HepG2 (cell line): Measurements from ENCODE around the gene ASAP2. TPM values are rescaled to one million over a fixed set of nuclear protein-coding genes. Genes with fewer than 3 reads are reported as not detected.

ENCODE experiments used
- AGO1 ChIP-seq: fragments of 200-400 bp; formaldehyde crosslinking; IDR thresholded peaks from 2 replicates; pipeline ENCODE4 v1.6.1; 2017; ENCODE audit warnings: mild to moderate bottlenecking, low read depth, low read length, moderate library complexity; ENCODE audit not compliant: poor library complexity, severe bottlenecking
- CEBPG ChIP-seq: IDR thresholded peaks from 2 replicates; pipeline ENCODE4 v1.6.1; 2016
- CREBL2 ChIP-seq: sonication (generic); formaldehyde crosslinking; IDR thresholded peaks from 2 replicates; pipeline ENCODE4 v1.8.1; 2023; ENCODE audit warnings: missing genetic modification reagents, mild to moderate bottlenecking, borderline replicate concordance
- CREM ChIP-seq, 2 experiments: sonication (generic) in 1 of 2; formaldehyde crosslinking in 1 of 2; IDR thresholded peaks; 2 replicates each; pipeline versions ENCODE4 v1.4.0 to v1.6.1; 2016 to 2020; ENCODE audit warnings: antibody characterized with exemption in 1 of 2, mild to moderate bottlenecking in 1 of 2, missing genetic modification reagents in 1 of 2
- ELF3 ChIP-seq: IDR thresholded peaks from 2 replicates; pipeline ENCODE4 v1.6.1; 2016; ENCODE audit warnings: missing genetic modification reagents, missing compliant biosample characterization
- ETV5 ChIP-seq: IDR thresholded peaks from 2 replicates; pipeline ENCODE4 v1.6.1; 2018; ENCODE audit warnings: missing biosample characterization, missing genetic modification reagents, inconsistent platforms, borderline replicate concordance
- FOXA3 ChIP-seq: IDR thresholded peaks from 2 replicates; pipeline ENCODE4 v1.6.1; 2016; ENCODE audit warnings: missing genetic modification reagents, missing compliant biosample characterization
- HDAC6 ChIP-seq: fragments of 200-600 bp; sonication (generic); IDR thresholded peaks from 2 replicates; pipeline ENCODE4 v1.7.0; 2017; ENCODE audit warnings: mild to moderate bottlenecking, antibody characterized with exemption, low read length, low read depth
- HNRNPL ChIP-seq: fragments of 200-400 bp; formaldehyde crosslinking; IDR thresholded peaks from 2 replicates; pipeline ENCODE4 v1.6.1; 2017; ENCODE audit warnings: mild to moderate bottlenecking, low read depth, low read length
- KDM5B ChIP-seq: sonication (generic); formaldehyde crosslinking; IDR thresholded peaks from 2 replicates; pipeline ENCODE4 v1.4.0; 2020; ENCODE audit warnings: missing genetic modification reagents, mild to moderate bottlenecking, borderline replicate concordance
- MEF2D ChIP-seq: sonication (generic); formaldehyde crosslinking; IDR thresholded peaks from 2 replicates; pipeline ENCODE4 v1.5.1; 2020; ENCODE audit warnings: mild to moderate bottlenecking, missing genetic modification reagents
- PAX8 ChIP-seq: sonication (generic); formaldehyde crosslinking; IDR thresholded peaks from 2 replicates; pipeline ENCODE4 v1.8.0; 2022; ENCODE audit warnings: mild to moderate bottlenecking, missing genetic modification reagents, borderline replicate concordance
- PBX2 ChIP-seq: IDR thresholded peaks from 2 replicates; pipeline ENCODE4 v1.6.1; 2016; ENCODE audit warnings: control low read depth
- PLSCR1 ChIP-seq: sonication (generic); formaldehyde crosslinking; IDR thresholded peaks from 2 replicates; pipeline ENCODE4 v1.5.0; 2020; ENCODE audit warnings: missing genetic modification reagents, mild to moderate bottlenecking, borderline replicate concordance
- PPARG ChIP-seq: conservative IDR thresholded peaks from 2 replicates; pipeline ENCODE4 v1.6.1; 2016; ENCODE audit warnings: missing biosample characterization, missing genetic modification reagents
- SALL2 ChIP-seq: sonication (generic); formaldehyde crosslinking; IDR thresholded peaks from 2 replicates; pipeline ENCODE4 v1.8.1; 2023; ENCODE audit warnings: mild to moderate bottlenecking, missing genetic modification reagents, inconsistent platforms
- SAP130 ChIP-seq: IDR thresholded peaks from 2 replicates; pipeline ENCODE4 v1.6.1; 2016; ENCODE audit warnings: low read depth
- SKI ChIP-seq: fragments of 450-650 bp; IDR thresholded peaks from one replicate; pipeline ENCODE4 v1.6.1; 2018; ENCODE audit warnings: mild to moderate bottlenecking; ENCODE audit not compliant: partially characterized antibody
- SOX6 ChIP-seq, 2 experiments: fragments of 450-650 bp in 1 of 2; sonication (generic) in 1 of 2; formaldehyde crosslinking in 1 of 2; IDR thresholded peaks; 2 replicates each; pipeline versions ENCODE4 v1.4.0 to v1.6.1; 2017 to 2020; ENCODE audit warnings: antibody characterized with exemption in 1 of 2, mild to moderate bottlenecking in 1 of 2, missing genetic modification reagents in 1 of 2
- SUZ12 ChIP-seq: fragments of 150-350 bp; IDR thresholded peaks from 2 replicates; pipeline ENCODE4 v1.6.1; 2014; ENCODE audit warnings: low read depth, low read length
- TEAD3 ChIP-seq: optimal IDR thresholded peaks from 2 replicates; pipeline ENCODE3; 2016; ENCODE audit warnings: borderline replicate concordance
- XRCC5 ChIP-seq: fragments of 200-400 bp; formaldehyde crosslinking; optimal IDR thresholded peaks from 2 replicates; pipeline ENCODE3; 2017; ENCODE audit warnings: mild to moderate bottlenecking, low read length
- ZBTB10 ChIP-seq: sonication (generic); formaldehyde crosslinking; IDR thresholded peaks from 2 replicates; pipeline ENCODE4 v1.4.0; 2020; ENCODE audit warnings: missing genetic modification reagents, borderline replicate concordance
- ZBTB42 ChIP-seq: sonication (generic); formaldehyde crosslinking; IDR thresholded peaks from 2 replicates; pipeline ENCODE4 v1.5.0; 2020; ENCODE audit warnings: mild to moderate bottlenecking, missing genetic modification reagents
- ZFY ChIP-seq: sonication (generic); formaldehyde crosslinking; IDR thresholded peaks from 2 replicates; pipeline ENCODE4 v1.4.0; 2020; ENCODE audit warnings: missing genetic modification reagents
- ZNF331 ChIP-seq: sonication (generic); formaldehyde crosslinking; IDR thresholded peaks from 2 replicates; pipeline ENCODE4 v1.4.0; 2020; ENCODE audit warnings: missing genetic modification reagents
- ZNF615 ChIP-seq: sonication (generic); formaldehyde crosslinking; IDR thresholded peaks from 2 replicates; pipeline ENCODE4 v1.5.0; 2020; ENCODE audit warnings: mild to moderate bottlenecking, missing genetic modification reagents, borderline replicate concordance
- ZNF782 ChIP-seq: sonication (generic); formaldehyde crosslinking; IDR thresholded peaks from 2 replicates; pipeline ENCODE4 v1.4.0; 2020; ENCODE audit warnings: missing genetic modification reagents, mild to moderate bottlenecking, borderline replicate concordance
- ZSCAN29 ChIP-seq: sonication (generic); formaldehyde crosslinking; conservative IDR thresholded peaks from 2 replicates; pipeline ENCODE4 v1.4.0; 2020; ENCODE audit warnings: mild to moderate bottlenecking, missing genetic modification reagents
- polyA plus RNA-seq, 8 experiments: library from polyadenylated mRNA; depleted of rRNA in 3 of 8; stranded (reverse) in 7 of 8; unstranded in 1 of 8; fragments of >200 nt; fragmentation: Illumina TruSeq in 4 of 8; extraction: Trizol in 4 of 8; gene quantifications; 2 replicates each; pipeline versions ENCODE4 v1.2.1 to v1.2.3, GENCODE V29; 2011 to 2016; ENCODE audit warnings: low read depth in 4 of 8, missing spikeins in 1 of 8, mixed read lengths in 1 of 8; ENCODE audit not compliant: insufficient read depth in 1 of 8
- total RNA-seq, 5 experiments: library from RNA; depleted of rRNA; stranded (reverse); fragments of >200 nt; fragmentation: Illumina TruSeq; extraction: Trizol; gene quantifications; 2 replicates each; pipeline ENCODE4 v1.2.3, GENCODE V29; 2016; ENCODE audit warnings: low read depth in 1 of 5

The ASAP2 gene
- total and polyA plus RNA-seq, 2 of the 13 experiments (the other 11 are each of a cell fraction or from before 2014, with no cell fraction given) = 7.3 to 22.3 TPM

GRCh38 chr2:9210030-9210429 lies 3.4 kb downstream of the ASAP2 start (continued):
- TF ChIP-seq PBX2 (CRISPR knock-in tag) (no peak), PPARG (CRISPR knock-in tag) (peak; percentile 57; the same call in 1 of the 2 replicates), MEF2D (CRISPR knock-in tag) (no peak), SALL2 (CRISPR knock-in tag) (no peak), ZFY (CRISPR knock-in tag) (no peak), CREM (IDR thresholded peaks at IDR 0.05) (no peak), CREM (CRISPR knock-in tag; IDR thresholded peaks at IDR 0.05) (no peak), PAX8 (no peak), HDAC6 (no peak), ELF3 (peak; percentile 75), PLSCR1 (no peak), KDM5B (CRISPR knock-in tag) (no peak), HNRNPL (no peak), ZNF782 (no peak), ZNF615 (CRISPR knock-in tag) (no peak), ZSCAN29 (CRISPR knock-in tag) (no peak), SOX6 (IDR thresholded peaks at IDR 0.05) (no peak), SOX6 (CRISPR knock-in tag; IDR thresholded peaks at IDR 0.05) (peak; percentile 51; the same call in 1 of the 2 replicates), AGO1 (no peak), ZBTB42 (no peak), TEAD3 (CRISPR knock-in tag) (peak; percentile 50), SKI (peak; percentile 36), ETV5 (CRISPR knock-in tag) (peak; percentile 63; the same call in 1 of the 2 replicates), XRCC5 (no peak), FOXA3 (CRISPR knock-in tag) (peak; percentile 52), CREBL2 (CRISPR knock-in tag) (no peak), ZNF331 (CRISPR knock-in tag) (0 out of 2 replicates have a peak, but pooled peaks have one; percentile 23), CEBPG (peak; percentile 17; the same call in 1 of the 2 replicates), ZBTB10 (CRISPR knock-in tag) (no peak), SUZ12 (no peak), SAP130 (CRISPR knock-in tag) (peak; percentile 61)
